IMR-90 (cell line): ENCODE results near the gene RPS16. TPM values are rescaled to one million over a fixed set of nuclear protein-coding genes. Genes with fewer than 3 reads are reported as not detected.

Source experiments
- ATAC-seq: fragments of 200-7000 bp; cut with Tn5 transposase; 2 replicates; pipeline ENCODE4 v1.9.1; 2020; ENCODE audit warnings: low read depth, mild to moderate bottlenecking, moderate library complexity
- BruUV-seq: library from RNA; stranded (reverse); fragments of 400-500 nt; replicated peaks from 2 replicates; lab custom pipeline; 2021; lab: Mats Ljungman, UMichigan
- CTCF ChIA-PET: fragments of 300-600 bp; formaldehyde crosslinking; extraction: SDS; loops from one replicate; lab custom pipeline; 2021; ENCODE audit warnings: antibody characterized with exemption; lab: Yijun Ruan, JAX
- POLR2A ChIA-PET: fragments of 300-600 bp; sonication (Branson Sonifier 250); formaldehyde crosslinking; loops from one replicate; lab custom pipeline; 2022; ENCODE audit warnings: antibody characterized with exemption; ENCODE audit not compliant: unreplicated experiment; lab: Charles Lee
- DNase-seq: peaks from one replicate; pipeline ENCODE4 v3.0.0; 2013
- H2AFZ ChIP-seq: replicated peaks from 2 replicates; pipeline ENCODE3; 2013; ENCODE audit warnings: low read length, mild to moderate bottlenecking; ENCODE audit not compliant: poor library complexity
- H2AK5ac ChIP-seq: 2 replicates; pipeline ENCODE4 v1.6.1; 2013; ENCODE audit warnings: low read depth, low read length, inconsistent platforms
- H2AK9ac ChIP-seq: replicated peaks from 2 replicates; pipeline ENCODE3; 2013; ENCODE audit warnings: mild to moderate bottlenecking, low read depth, low read length, moderate library complexity; ENCODE audit not compliant: poor library complexity
- H2BK120ac ChIP-seq: 2 replicates; pipeline ENCODE4 v1.6.1; 2013; ENCODE audit warnings: low read depth, low read length, inconsistent platforms
- H2BK15ac ChIP-seq: 3 replicates; pipeline ENCODE4 v1.6.1; 2013; ENCODE audit warnings: low read depth, low read length, inconsistent platforms
- H2BK20ac ChIP-seq: 2 replicates; pipeline ENCODE4 v1.6.1; 2013; ENCODE audit warnings: low read depth, mild to moderate bottlenecking, inconsistent platforms, low read length, moderate library complexity
- H2BK5ac ChIP-seq: 2 replicates; pipeline ENCODE4 v1.6.1; 2013; ENCODE audit warnings: mild to moderate bottlenecking, low read depth, low read length, inconsistent platforms; ENCODE audit not compliant: poor library complexity, severe bottlenecking
- H3K14ac ChIP-seq: replicated peaks from 2 replicates; pipeline ENCODE4 v1.6.1; 2013; ENCODE audit warnings: low read depth, low read length, inconsistent platforms
- H3K18ac ChIP-seq: 2 replicates; pipeline ENCODE4 v1.6.1; 2013; ENCODE audit warnings: low read depth, low read length, control low read depth
- H3K23ac ChIP-seq: 2 replicates; pipeline ENCODE4 v1.6.1; 2013; ENCODE audit warnings: low read depth, low read length, inconsistent platforms
- H3K27ac ChIP-seq: 2 replicates; pipeline ENCODE4 v1.5.1; 2013; ENCODE audit warnings: mild to moderate bottlenecking, control low read depth, low read length; ENCODE audit not compliant: insufficient read depth
- H3K27me3 ChIP-seq: 2 replicates; pipeline ENCODE4 v1.6.1; 2013; ENCODE audit warnings: low read length; ENCODE audit not compliant: control insufficient read depth, insufficient read depth
- H3K36me3 ChIP-seq: 2 replicates; pipeline ENCODE4 v1.6.1; 2013; ENCODE audit warnings: low read length, mixed read lengths; ENCODE audit not compliant: control insufficient read depth, insufficient read depth
- H3K4ac ChIP-seq: 2 replicates; pipeline ENCODE4 v1.6.1; 2013; ENCODE audit warnings: low read depth, low read length, inconsistent platforms
- H3K4me1 ChIP-seq: 2 replicates; pipeline ENCODE4 v1.6.1; 2013; ENCODE audit warnings: low read length, mixed read lengths; ENCODE audit not compliant: control insufficient read depth, insufficient read depth
- H3K4me2 ChIP-seq: 2 replicates; pipeline ENCODE4 v1.6.1; 2013; ENCODE audit warnings: low read depth, mild to moderate bottlenecking, control low read depth, low read length, moderate library complexity
- H3K4me3 ChIP-seq: 2 replicates; pipeline ENCODE4 v1.5.1; 2013; ENCODE audit warnings: low read depth, mild to moderate bottlenecking, control low read depth, low read length, moderate library complexity; ENCODE audit not compliant: insufficient read depth
- H3K56ac ChIP-seq: 2 replicates; pipeline ENCODE4 v1.6.1; 2013; ENCODE audit warnings: low read length, inconsistent platforms; ENCODE audit not compliant: insufficient read depth; ENCODE audit errors: extremely low read depth
- H3K79me1 ChIP-seq, 2 experiments: 2 replicates each; pipeline ENCODE4 v1.6.1; 2013; ENCODE audit warnings: low read length in 2 of 2, inconsistent platforms in 1 of 2, low read depth in 1 of 2
- H3K9ac ChIP-seq: 2 replicates; pipeline ENCODE4 v1.6.1; 2013; ENCODE audit warnings: low read depth, low read length, control low read depth
- H3K9me1 ChIP-seq: 2 replicates; pipeline ENCODE4 v1.6.1; 2013; ENCODE audit warnings: low read length, inconsistent platforms; ENCODE audit not compliant: insufficient read depth
- H3K9me3 ChIP-seq: 2 replicates; pipeline ENCODE4 v1.6.1; 2013; ENCODE audit warnings: low read length; ENCODE audit not compliant: control insufficient read depth, insufficient read depth
- H4K20me1 ChIP-seq: 2 replicates; pipeline ENCODE4 v1.6.1; 2013; ENCODE audit warnings: low read length, inconsistent platforms; ENCODE audit not compliant: insufficient read depth
- H4K5ac ChIP-seq: 2 replicates; pipeline ENCODE4 v1.6.1; 2013; ENCODE audit warnings: mild to moderate bottlenecking, low read depth, low read length, control low read depth
- H4K8ac ChIP-seq, 2 experiments: 2 replicates each; pipeline ENCODE4 v1.6.1; 2013; ENCODE audit warnings: low read depth in 2 of 2, low read length in 2 of 2, control low read depth in 1 of 2, inconsistent platforms in 1 of 2
- H4K91ac ChIP-seq: 2 replicates; pipeline ENCODE4 v1.6.1; 2013; ENCODE audit warnings: low read depth, low read length, inconsistent platforms; ENCODE audit not compliant: insufficient read depth
- BHLHE40 ChIP-seq: fragments of 150-350 bp; IDR thresholded peaks from 2 replicates; pipeline ENCODE4 v1.6.1; 2016; ENCODE audit warnings: mild to moderate bottlenecking, low read depth, low read length
- FOS ChIP-seq: fragments of 150-350 bp; IDR thresholded peaks from 2 replicates; pipeline ENCODE4 v1.6.1; 2016; ENCODE audit warnings: low read depth, low read length
- MAFK ChIP-seq: IDR thresholded peaks from 2 replicates; pipeline ENCODE4 v1.6.1; 2012; ENCODE audit warnings: low read depth, low read length, improper control_type of control experiment
- MAZ ChIP-seq: IDR thresholded peaks from 2 replicates; pipeline ENCODE4 v1.6.1; 2012; ENCODE audit warnings: low read depth, mild to moderate bottlenecking, low read length, improper control_type of control experiment, moderate library complexity, borderline replicate concordance
- MXI1 ChIP-seq: IDR thresholded peaks from 2 replicates; pipeline ENCODE4 v1.6.1; 2012; ENCODE audit warnings: low read depth, mild to moderate bottlenecking, low read length, moderate library complexity, borderline replicate concordance
- NFE2L2 ChIP-seq: fragments of 150-350 bp; IDR thresholded peaks from 2 replicates; pipeline ENCODE4 v1.6.1; 2016; ENCODE audit warnings: low read depth, mild to moderate bottlenecking, low read length
- POLR2A ChIP-seq: IDR thresholded peaks from 2 replicates; pipeline ENCODE4 v1.6.1; 2012; ENCODE audit warnings: mild to moderate bottlenecking, low read depth, low read length
- RAD21 ChIP-seq: IDR thresholded peaks from 2 replicates; pipeline ENCODE4 v1.6.1; 2012; ENCODE audit warnings: low read length, improper control_type of control experiment
- RCOR1 ChIP-seq: IDR thresholded peaks from 2 replicates; pipeline ENCODE4 v1.6.1; 2012; ENCODE audit warnings: mild to moderate bottlenecking, low read length, improper control_type of control experiment; ENCODE audit not compliant: insufficient replicate concordance
- SMC3 ChIP-seq: fragments of 150-350 bp; IDR thresholded peaks from 2 replicates; pipeline ENCODE4 v1.6.1; 2016; ENCODE audit warnings: low read depth, mild to moderate bottlenecking, antibody characterized with exemption, low read length, moderate library complexity
- WGBS, 2 experiments: methylation state at CpG; one replicate each; pipeline versions ENCODE4 v1.1.5 to v1.1.7; 2013; ENCODE audit warnings: missing lambda C conversion rate in 2 of 2; ENCODE audit not compliant: insufficient read length in 1 of 2; ENCODE audit errors: extremely low coverage in 2 of 2; 5-methylcytosine and 5-hydroxymethylcytosine counted together
- dilution Hi-C: fragments of 300-500 bp; cut with HindIII; formaldehyde crosslinking; loops from one replicate; pipeline ENCODE4 v1.14.3; 2018; ENCODE audit warnings: low sequenced_read_pairs; ENCODE audit not compliant: unreplicated experiment
- in situ Hi-C: fragments of 300-500 bp; cut with MboI; formaldehyde crosslinking; loops from 3 replicates; pipeline ENCODE4 v1.14.3; 2019; ENCODE audit warnings: low sequenced_read_pairs, inconsistent platforms, mixed read lengths
- intact Hi-C: fragments of 100-400 bp; cut with micrococcal nuclease; formaldehyde crosslinking; loops from 2 replicates; pipeline ENCODE4 v1.10.0; 2022
- polyA plus RNA-seq, 3 experiments: library from polyadenylated mRNA; depleted of rRNA; stranded (reverse); fragments of >200 nt; gene quantifications; 2 replicates each; pipeline ENCODE4 v1.2.3, GENCODE V29; 2012; ENCODE audit warnings: low replicate concordance in 1 of 3
- total RNA-seq: library from RNA; depleted of rRNA; stranded (reverse); fragments of >200 nt; gene quantifications from 2 replicates; pipeline ENCODE4 v1.2.3, GENCODE V29; 2012
- TF ChIP-seq, protein P1 (sequence below): fragments of 150-350 bp; IDR thresholded peaks from 2 replicates; pipeline ENCODE4 v1.6.1; 2017; ENCODE audit warnings: mild to moderate bottlenecking, antibody characterized with exemption, low read length, low read depth
- TF ChIP-seq, protein P2 (sequence below): fragments of 150-350 bp; IDR thresholded peaks from 2 replicates; pipeline ENCODE4 v1.6.1; 2016; ENCODE audit warnings: low read depth, mild to moderate bottlenecking, low read length, moderate library complexity, borderline replicate concordance
- TF ChIP-seq, protein P3 (sequence below): conservative IDR thresholded peaks from 2 replicates; pipeline ENCODE4 v1.5.1; 2012; ENCODE audit warnings: mild to moderate bottlenecking, low read depth, low read length, improper control_type of control experiment

RPS16 gene
- total and polyA plus RNA-seq, 2 of the 4 experiments (the other 2 are of a cell fraction) = 320 to 3,500 TPM

DNA sequence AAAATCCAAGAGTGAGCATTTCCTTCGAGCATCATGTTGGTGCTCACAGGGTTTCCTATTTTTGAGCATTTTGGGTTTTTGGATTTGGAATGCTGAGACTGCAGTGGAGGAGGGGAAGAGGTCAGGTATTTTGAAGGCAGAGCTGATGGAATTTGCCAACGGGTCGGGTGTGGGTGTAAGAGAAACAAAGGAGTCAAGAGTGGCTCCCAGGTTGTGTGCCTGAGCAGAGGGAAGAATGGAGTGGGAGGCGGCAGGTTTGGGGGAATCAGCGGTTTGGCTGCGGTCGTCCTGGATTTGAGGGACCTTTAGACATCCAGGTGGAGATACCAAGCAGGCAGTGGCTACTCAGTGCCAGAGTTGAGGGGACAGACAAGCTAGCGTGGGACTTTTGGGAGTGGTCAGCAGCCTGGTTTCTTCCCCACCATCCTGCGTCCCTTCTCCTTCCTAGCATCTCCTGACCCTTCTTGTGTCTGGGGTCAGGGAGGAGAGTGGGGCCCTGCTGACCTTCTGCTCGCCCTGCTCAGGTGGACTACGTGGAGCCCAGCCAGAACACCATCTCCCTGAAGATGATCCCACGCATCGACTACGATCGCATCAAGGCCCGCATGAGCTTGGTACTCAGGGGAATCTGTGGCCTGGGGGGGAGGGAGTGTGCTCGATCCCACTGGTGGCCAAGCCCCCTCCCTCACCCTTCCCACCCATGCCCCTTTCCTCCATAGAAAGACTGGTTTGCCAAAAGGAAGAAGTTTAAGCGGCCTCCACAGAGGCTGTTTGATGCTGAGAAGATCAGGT, 30.4 kb upstream of the RPS16 start (continued):
- TF ChIP-seq RAD21 = no peak

DNA sequence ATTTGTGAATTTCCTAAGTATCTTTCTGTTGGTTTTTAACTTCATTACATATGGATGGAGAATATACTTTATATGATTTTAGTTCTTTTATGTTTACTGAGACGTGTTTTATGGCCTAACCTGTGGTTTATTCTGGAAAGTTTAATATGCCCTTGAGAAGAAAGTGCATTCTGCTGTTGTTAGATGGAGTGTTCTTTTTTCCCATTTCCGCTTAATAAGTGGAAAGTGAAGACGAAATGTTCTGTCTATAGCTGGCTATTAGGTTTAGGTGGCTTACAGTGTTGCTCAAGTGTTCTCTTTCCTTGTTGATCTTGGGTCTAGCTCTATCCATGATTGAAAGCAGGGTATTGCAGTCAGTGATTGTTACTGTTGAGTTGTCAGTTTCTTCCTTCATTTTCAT, 27.7 kb upstream of the RPS16 start:
- Histone ChIP-seq H4K20me1 (peaks cover 16% of the 10 kb centered on the region), H3K9me3 (no peaks in the 10 kb centered on the region), H3K18ac (no peak overlapping the region), H3K4me2 (no peak overlapping the region), H3K14ac (no peak overlapping the region), H2AK9ac (no peak overlapping the region), H3K79me1 (peaks cover 18 to 36% of the 10 kb centered on the region in 2 experiments), H2AFZ (no peak overlapping the region), H4K5ac (no peak overlapping the region), H2BK15ac (no peak overlapping the region), H3K4me3 (no peak overlapping the region), H2BK5ac (no peak overlapping the region), H2BK120ac (no peak overlapping the region), H3K23ac (no peak overlapping the region), H3K4ac (no peak overlapping the region), H3K9me1 (no peaks in the 10 kb centered on the region), H4K8ac (no peak overlapping the region), H3K27ac (no peak overlapping the region), H3K27me3 (no peaks in the 10 kb centered on the region), H3K36me3 (peaks cover 68% of the 10 kb centered on the region), H3K56ac (no peak overlapping the region), H2BK20ac (no peak overlapping the region), H4K91ac (no peak overlapping the region), H3K4me1 (no peaks in the 10 kb centered on the region), H2AK5ac (no peak overlapping the region), H3K9ac (no peak overlapping the region)
- intact Hi-C loops = no loop called here
- dilution Hi-C loops = no loop called here
- in situ Hi-C loops = no loop called here
- POLR2A ChIA-PET = no interaction called here
- CTCF ChIA-PET = no interaction called here
- 44% methylated on average over 1 of the region's 3 CpGs; no CpG with 5 or more reads in 1 of the 2 experiments for WGBS, 2 experiments
- no TSS peak for BruUV-seq
- ATAC-seq (no peak), DNase-seq (no peak)
- TF ChIP-seq SMC3 (no peak), POLR2A (no peak), MXI1 (no peak), RAD21 (no peak), MAZ (no peak), RCOR1 (no peak), BHLHE40 (no peak), NFE2L2 (no peak), MAFK (no peak), FOS (no peak)
- TF ChIP-seq, protein P1, sequence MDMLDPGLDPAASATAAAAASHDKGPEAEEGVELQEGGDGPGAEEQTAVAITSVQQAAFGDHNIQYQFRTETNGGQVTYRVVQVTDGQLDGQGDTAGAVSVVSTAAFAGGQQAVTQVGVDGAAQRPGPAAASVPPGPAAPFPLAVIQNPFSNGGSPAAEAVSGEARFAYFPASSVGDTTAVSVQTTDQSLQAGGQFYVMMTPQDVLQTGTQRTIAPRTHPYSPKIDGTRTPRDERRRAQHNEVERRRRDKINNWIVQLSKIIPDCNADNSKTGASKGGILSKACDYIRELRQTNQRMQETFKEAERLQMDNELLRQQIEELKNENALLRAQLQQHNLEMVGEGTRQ = no peak
- TF ChIP-seq, protein P2, sequence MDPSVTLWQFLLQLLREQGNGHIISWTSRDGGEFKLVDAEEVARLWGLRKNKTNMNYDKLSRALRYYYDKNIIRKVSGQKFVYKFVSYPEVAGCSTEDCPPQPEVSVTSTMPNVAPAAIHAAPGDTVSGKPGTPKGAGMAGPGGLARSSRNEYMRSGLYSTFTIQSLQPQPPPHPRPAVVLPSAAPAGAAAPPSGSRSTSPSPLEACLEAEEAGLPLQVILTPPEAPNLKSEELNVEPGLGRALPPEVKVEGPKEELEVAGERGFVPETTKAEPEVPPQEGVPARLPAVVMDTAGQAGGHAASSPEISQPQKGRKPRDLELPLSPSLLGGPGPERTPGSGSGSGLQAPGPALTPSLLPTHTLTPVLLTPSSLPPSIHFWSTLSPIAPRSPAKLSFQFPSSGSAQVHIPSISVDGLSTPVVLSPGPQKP = no peak
- TF ChIP-seq, protein P3, sequence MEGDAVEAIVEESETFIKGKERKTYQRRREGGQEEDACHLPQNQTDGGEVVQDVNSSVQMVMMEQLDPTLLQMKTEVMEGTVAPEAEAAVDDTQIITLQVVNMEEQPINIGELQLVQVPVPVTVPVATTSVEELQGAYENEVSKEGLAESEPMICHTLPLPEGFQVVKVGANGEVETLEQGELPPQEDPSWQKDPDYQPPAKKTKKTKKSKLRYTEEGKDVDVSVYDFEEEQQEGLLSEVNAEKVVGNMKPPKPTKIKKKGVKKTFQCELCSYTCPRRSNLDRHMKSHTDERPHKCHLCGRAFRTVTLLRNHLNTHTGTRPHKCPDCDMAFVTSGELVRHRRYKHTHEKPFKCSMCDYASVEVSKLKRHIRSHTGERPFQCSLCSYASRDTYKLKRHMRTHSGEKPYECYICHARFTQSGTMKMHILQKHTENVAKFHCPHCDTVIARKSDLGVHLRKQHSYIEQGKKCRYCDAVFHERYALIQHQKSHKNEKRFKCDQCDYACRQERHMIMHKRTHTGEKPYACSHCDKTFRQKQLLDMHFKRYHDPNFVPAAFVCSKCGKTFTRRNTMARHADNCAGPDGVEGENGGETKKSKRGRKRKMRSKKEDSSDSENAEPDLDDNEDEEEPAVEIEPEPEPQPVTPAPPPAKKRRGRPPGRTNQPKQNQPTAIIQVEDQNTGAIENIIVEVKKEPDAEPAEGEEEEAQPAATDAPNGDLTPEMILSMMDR = no peak
